OCI-LY7 (cell line): ENCODE data around the gene C1orf116.

Source experiments
- EZH2phosphoT487 ChIP-seq: fragments of 200-600 bp; sonication (generic); IDR thresholded peaks from 2 replicates; pipeline ENCODE4 v1.6.1; 2018; ENCODE audit warnings: low read depth, borderline replicate concordance, mild to moderate bottlenecking, mixed run types, antibody characterized with exemption, low read length, moderate library complexity, mixed read lengths
- TF ChIP-seq, protein P1 (sequence below): fragments of 200-600 bp; sonication (generic); conservative IDR thresholded peaks from 2 replicates; pipeline ENCODE4 v1.5.1; 2014; ENCODE audit warnings: mild to moderate bottlenecking, antibody characterized with exemption, low read length, moderate library complexity, mixed read lengths

DNA sequence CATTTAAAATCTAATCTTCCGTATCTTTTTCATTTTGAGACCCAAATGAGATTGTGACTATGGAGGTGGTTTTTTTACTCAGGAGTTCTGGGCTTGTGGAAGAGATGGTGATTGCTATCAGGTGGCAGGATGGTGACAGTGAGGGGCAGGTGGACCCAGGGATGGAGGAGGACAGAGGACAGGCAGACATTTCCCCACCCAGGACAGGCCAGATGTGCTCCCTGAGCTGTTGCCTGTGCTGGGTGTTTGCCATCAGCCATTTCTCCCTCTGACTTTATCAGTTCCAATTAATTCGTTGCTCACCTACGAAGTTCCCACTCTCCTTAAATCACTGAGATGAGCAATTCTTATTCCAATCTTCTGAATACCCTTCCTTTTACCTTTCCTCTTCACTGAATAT lies 26.5 kb downstream of the C1orf116 start:
- TF ChIP-seq, protein P1, sequence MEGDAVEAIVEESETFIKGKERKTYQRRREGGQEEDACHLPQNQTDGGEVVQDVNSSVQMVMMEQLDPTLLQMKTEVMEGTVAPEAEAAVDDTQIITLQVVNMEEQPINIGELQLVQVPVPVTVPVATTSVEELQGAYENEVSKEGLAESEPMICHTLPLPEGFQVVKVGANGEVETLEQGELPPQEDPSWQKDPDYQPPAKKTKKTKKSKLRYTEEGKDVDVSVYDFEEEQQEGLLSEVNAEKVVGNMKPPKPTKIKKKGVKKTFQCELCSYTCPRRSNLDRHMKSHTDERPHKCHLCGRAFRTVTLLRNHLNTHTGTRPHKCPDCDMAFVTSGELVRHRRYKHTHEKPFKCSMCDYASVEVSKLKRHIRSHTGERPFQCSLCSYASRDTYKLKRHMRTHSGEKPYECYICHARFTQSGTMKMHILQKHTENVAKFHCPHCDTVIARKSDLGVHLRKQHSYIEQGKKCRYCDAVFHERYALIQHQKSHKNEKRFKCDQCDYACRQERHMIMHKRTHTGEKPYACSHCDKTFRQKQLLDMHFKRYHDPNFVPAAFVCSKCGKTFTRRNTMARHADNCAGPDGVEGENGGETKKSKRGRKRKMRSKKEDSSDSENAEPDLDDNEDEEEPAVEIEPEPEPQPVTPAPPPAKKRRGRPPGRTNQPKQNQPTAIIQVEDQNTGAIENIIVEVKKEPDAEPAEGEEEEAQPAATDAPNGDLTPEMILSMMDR, result no peak
- TF ChIP-seq EZH2phosphoT487, result no peak
